Measurements from ENCODE around the gene HOPX.

GRCh38 chr4:56690393-56690792 lies 9.3 kb upstream of the HOPX start:
- TF ChIP-seq CTCF (IDR thresholded peaks at IDR 0.05): no peak
- TF ChIP-seq POLR2A (IDR thresholded peaks at IDR 0.05): no peak

Data from uterus (tissue), 2 donors.